22Rv1 (cell line): ENCODE measurements around the gene LIPA.

Experiments
- CTCF ChIP-seq: fragments of 450-650 bp; IDR thresholded peaks from 2 replicates; pipeline ENCODE4 v1.5.1; 2017; ENCODE audit warnings: mild to moderate bottlenecking
- ZFX ChIP-seq: fragments of 450-650 bp; IDR thresholded peaks from 2 replicates; pipeline ENCODE4 v1.6.1; 2017; ENCODE audit warnings: antibody characterized with exemption, borderline replicate concordance

- no peak for TF ChIP-seq CTCF
- no peak for TF ChIP-seq ZFX
Measured at GRCh38 chr10:89250865-89251408, 638 bp downstream of the LIPA start.
